Endometrial microvascular endothelial cells (primary cell): ENCODE results near the gene DYNLT1. TPM values are rescaled to one million over a fixed set of nuclear protein-coding genes. Genes with fewer than 3 reads are reported as not detected.
"Not testable (repeated sequence)": the region's sequence is repeated elsewhere in the genome, so short reads cannot be mapped to it uniquely, and the experiment has no call there.

ENCODE experiments used
- in situ Hi-C: cut with HindIII; loops from 2 replicates; pipeline ENCODE4 v1.10.0; 2017; ENCODE audit warnings: low sequenced_read_pairs, low pct_unique_long_range_greater_than_20kb; ENCODE audit errors: inconsistent ontology term
- total RNA-seq: library from RNA; depleted of rRNA; stranded (reverse); fragments of >200 nt; gene quantifications from one replicate; pipeline ENCODE4 v1.2.3, GENCODE V29; 2015; ENCODE audit errors: inconsistent ontology term

DYNLT1 gene
- total RNA-seq, 1 donor from 2014 or later, result 169 TPM

GRCh38 chr6:158646023-158646910, 1.7 kb upstream of the DYNLT1 start:
- in situ Hi-C loops, result no loop called here

- in situ Hi-C loops, result no loop called here
Observed at GRCh38 chr6:158645064-158646022, 800 bp upstream of the DYNLT1 start.

DNA sequence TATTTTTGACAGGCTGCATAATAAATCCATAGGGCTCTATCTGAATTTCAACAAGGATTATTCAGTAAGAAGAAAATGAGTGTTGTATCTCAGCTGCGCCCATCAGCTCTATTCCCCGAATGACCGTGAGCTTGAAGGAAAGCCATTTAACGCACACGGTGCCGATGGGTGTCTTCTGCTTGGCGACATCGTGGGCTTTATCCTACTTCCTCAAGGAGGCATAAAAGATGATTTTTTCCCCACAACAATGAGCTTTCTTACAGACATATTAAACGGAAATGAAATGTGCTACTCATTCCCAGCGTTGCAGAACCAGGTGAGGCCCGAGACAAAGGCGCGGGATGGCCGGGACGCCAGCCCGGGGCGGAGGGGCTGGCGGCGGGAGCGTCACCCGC, 710 bp downstream of the DYNLT1 start:
- in situ Hi-C loops, result no loop called here

GRCh38 chr6:158642097-158642601, 2.4 kb downstream of the DYNLT1 start:
- in situ Hi-C loops, result no loop called here

DNA sequence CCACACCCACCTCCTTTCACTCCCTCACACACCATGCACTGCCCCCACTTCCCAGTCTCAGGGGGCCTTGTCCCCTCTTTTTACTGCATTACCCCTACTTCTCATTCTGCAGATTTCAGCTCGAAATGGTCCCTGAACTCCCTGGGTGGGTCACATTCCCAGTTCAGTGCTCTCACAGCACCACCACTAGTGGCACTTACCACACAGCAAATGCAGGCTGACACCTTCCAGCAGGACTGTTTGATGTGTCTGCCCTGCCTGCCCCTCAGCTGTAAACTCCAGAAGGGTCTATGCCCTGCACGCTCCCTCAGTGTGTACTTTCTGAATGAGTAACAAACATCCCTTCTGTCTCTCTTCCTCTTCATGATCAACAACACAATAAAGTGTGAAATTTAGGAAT, 4.0 kb downstream of the DYNLT1 start:
- in situ Hi-C loops, result no loop called here

DNA sequence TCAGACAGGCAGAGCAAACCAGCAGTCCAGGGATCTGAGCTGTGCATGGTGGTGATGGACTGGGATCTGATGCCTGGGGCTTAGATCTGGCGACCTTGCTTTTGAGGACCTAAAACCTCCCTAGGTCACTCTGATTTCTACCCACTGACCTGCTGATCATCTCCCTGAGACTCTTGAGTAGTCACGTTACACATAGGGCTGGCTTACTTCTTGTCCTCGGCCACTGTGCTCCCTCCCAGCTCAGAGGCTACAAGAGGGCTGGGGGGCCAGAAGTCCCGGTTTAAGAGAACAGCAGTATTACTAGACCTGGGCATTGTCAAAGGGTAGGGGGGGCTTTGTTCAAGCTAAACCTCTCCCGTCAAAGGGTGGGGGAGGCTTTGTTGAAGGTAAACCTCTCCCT, 5.5 kb downstream of the DYNLT1 start:
- in situ Hi-C loops, result no loop called here

DNA sequence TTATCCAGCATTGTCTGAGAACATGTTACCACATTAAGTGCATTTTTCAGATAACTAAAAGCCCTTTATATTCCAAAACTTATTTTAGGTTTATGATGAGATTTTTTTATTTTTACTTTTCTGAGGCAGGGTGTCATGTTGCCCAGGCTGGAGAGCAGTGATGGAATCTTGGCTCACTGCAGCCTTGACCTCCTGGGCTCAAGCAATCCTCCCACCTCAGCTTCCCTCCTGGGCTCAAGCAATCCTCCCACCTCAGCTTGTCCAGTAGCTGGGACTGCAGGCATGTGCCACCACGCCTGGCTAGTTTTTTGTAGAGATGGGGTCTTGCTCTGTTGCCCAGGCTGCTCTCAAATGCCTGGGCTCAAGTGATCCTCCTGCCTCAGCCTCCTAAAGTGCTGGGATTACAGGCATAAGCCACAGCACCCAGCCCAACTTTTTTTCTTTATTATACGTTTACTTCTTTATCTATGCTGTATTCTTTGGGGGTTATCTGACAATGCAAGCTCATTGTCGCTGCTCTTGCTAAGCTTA, 6.2 kb downstream of the DYNLT1 start:
- in situ Hi-C loops, result no loop called here

DNA sequence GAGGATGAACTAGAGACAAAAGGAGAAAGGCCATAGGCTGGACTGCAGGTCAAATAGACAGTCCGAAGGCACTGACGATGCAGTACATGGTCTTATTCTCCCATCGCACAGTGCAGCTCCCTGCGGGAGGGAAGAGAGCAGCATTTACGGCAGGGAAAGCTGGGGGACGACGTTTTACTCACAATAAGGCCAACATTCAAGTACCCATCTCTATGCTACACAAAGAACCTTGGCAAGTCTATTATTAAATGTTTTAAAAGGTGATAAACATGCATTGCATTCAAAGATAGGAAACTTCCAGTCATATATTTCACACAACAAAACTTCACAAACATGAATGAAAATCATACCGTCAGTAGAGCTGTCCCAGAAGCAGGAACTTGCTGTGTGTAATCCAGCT, 7.8 kb downstream of the DYNLT1 start:
- in situ Hi-C loops, result no loop called here

DNA sequence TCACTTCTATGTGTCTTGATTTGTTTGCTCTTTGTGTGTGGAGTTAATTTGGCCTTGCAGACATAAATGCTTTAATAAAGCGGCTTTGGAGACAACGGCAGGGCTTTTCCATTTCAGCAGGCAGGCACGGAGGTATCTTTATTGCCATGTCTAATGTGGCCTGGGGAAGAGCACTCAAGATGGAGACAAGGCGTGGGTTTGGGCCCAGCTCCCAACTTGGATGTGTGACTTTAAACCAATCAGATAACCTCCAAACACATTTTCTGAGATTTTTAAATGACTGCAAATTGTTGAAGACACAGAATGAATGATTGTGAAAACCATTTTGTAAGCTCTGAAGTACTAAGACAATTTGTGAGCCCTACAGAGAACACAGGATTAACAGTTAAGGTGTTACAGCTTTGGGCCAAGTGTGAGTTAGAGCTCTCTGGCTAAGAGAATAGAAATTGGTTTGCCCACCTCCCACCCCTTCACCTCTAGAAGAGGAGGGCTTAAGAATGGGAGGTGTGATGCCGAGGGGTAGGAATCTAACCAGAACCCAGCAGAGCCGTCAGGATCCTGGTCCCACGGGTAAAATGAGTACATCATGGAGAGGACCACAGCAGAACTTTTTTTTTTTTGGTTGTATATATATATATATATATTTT, 9.0 kb downstream of the DYNLT1 start:
- in situ Hi-C loops, result no loop called here

- in situ Hi-C loops, result no loop called here
Observed at GRCh38 chr6:158634695-158635426, 9.7 kb downstream of the DYNLT1 start.

- in situ Hi-C loops, result no loop called here
Observed at GRCh38 chr6:158633127-158633526, 11.4 kb downstream of the DYNLT1 start.

- in situ Hi-C loops, result not testable (repeated sequence)
Observed at GRCh38 chr6:158632538-158633119, 11.9 kb downstream of the DYNLT1 start.

- in situ Hi-C loops, result no loop called here
Observed at GRCh38 chr6:158631678-158632537, 12.6 kb downstream of the DYNLT1 start.

- in situ Hi-C loops, result no loop called here
Observed at GRCh38 chr6:158630938-158631616, 13.5 kb downstream of the DYNLT1 start.

DNA sequence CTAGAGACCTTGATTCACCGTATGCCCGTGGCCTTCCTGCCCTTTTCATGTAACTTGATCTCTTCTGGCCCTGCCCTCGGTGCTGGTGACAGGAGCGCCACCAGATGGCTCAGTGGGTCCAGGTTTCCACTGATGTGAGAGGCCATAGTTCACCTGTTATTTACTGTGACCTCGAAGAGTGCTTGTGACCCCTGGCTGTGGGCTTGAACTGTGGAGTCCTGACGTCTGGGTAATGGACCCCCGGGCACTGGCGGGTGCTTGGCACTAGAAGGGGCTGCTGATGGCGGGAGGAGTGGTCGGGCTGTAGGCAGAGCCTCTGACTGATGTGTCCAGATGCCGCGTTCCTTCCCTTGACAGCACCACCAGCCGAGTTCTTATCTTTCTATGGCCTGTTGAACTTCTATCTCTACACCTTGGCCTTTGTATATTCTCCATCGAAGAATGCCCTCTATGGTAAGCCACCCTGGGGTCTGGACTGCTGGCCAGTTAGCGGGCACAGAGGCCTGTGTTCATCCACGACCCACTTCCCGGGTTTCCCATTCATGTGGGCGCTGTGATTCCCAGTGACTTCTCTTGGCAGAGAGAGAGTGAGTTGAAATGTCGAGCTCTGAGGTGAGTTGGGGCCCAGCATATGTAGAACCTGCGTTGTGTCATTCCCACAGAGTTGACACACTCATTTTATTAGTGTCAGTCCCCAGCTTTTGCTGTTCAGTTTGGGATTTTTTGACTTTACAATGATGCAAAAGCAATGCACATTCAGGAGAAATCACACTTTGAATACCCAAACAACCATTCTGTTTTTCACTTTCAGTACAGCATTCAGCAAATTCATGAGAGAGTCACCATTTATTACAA, 14.9 kb downstream of the DYNLT1 start:
- in situ Hi-C loops, result no loop called here

DNA sequence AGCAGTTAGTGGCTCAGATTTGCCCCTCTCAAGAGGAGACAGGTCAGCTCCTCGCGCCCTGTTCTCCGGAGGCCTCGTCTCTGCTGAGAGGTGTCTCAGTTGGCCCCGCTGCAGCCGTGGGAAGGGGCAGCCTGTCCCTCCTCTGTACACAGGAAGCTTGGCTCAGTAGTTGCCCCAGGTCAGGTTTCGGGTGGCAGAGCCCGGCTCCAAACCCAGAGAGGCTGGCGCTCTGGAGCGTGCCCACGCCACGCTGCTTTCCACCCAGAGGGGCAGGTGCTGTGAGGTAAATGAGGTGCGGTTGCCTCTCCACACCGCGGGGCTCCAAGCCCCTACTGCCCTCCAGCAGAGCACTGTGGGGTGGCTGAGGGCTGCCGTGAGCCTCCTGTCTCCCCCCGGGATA, 16.0 kb downstream of the DYNLT1 start:
- in situ Hi-C loops, result no loop called here
